CD4-positive, alpha-beta T cell (primary cell): ENCODE results near the gene TECPR1. TPM values are rescaled to one million over a fixed set of nuclear protein-coding genes. Genes with fewer than 3 reads are reported as not detected.

Experiments used
- ATAC-seq: fragments of 200-7000 bp; cut with Tn5 transposase; one replicate; pipeline ENCODE4 v1.10.0; 2022; ENCODE audit warnings: mild to moderate bottlenecking; ENCODE audit not compliant: poor library complexity
- CTCF ChIA-PET: fragments of 350-600 bp; sonication (Branson Sonifier 250); formaldehyde crosslinking; loops from one replicate; lab custom pipeline; 2021; ENCODE audit warnings: antibody characterized with exemption, inconsistent platforms; lab: Charles Lee
- POLR2A ChIA-PET: fragments of 350-600 bp; sonication (Branson Sonifier 250); formaldehyde crosslinking; loops from one replicate; lab custom pipeline; 2021; ENCODE audit warnings: antibody characterized with exemption, inconsistent platforms; lab: Charles Lee
- DNase-seq, 14 experiments: peaks; one replicate each; pipeline ENCODE4 v3.0.0-alpha.2; 2013 to 2020; ENCODE audit warnings: mixed read lengths in 2 of 14
- H3K27ac ChIP-seq, 2 donors: one replicate each; pipeline versions ENCODE4 v1.5.1 to v1.7.0; 2013; ENCODE audit warnings: low read length in 2 of 2, low read depth in 1 of 2, mild to moderate bottlenecking in 1 of 2
- H3K27me3 ChIP-seq, 2 experiments: 1 replicate in 1 of 2; 2 replicates in 1 of 2; pipeline versions ENCODE4 v1.6.1 to v1.7.0; 2013; ENCODE audit warnings: low read length in 2 of 2, control low read depth in 1 of 2, mild to moderate bottlenecking in 1 of 2, moderate library complexity in 1 of 2; ENCODE audit not compliant: insufficient read depth in 2 of 2, control insufficient read depth in 1 of 2
- H3K36me3 ChIP-seq: one replicate; pipeline ENCODE4 v1.6.1; 2013; ENCODE audit warnings: low read length, control low read depth; ENCODE audit not compliant: insufficient read depth
- H3K4me1 ChIP-seq: one replicate; pipeline ENCODE4 v1.6.1; 2013; ENCODE audit warnings: low read length, control low read depth; ENCODE audit not compliant: insufficient read depth
- H3K4me3 ChIP-seq: one replicate; pipeline ENCODE4 v1.5.1; 2013; ENCODE audit warnings: mild to moderate bottlenecking, low read length, moderate library complexity
- H3K9me3 ChIP-seq, 2 experiments: 1 replicate in 1 of 2; 2 replicates in 1 of 2; pipeline versions ENCODE4 v1.6.1 to v1.7.0; 2013; ENCODE audit warnings: low read length in 2 of 2, mild to moderate bottlenecking in 2 of 2, control low read depth in 1 of 2, moderate library complexity in 1 of 2; ENCODE audit not compliant: control insufficient read depth in 1 of 2, insufficient read depth in 1 of 2
- H3K27ac Mint-ChIP-seq: one replicate; pipeline ENCODE4 v1.8.0; 2020; ENCODE audit warnings: mixed read lengths
- H3K27me3 Mint-ChIP-seq: one replicate; pipeline ENCODE4 v1.8.0; 2021; ENCODE audit warnings: mixed read lengths
- H3K36me3 Mint-ChIP-seq: one replicate; pipeline ENCODE4 v1.8.0; 2021; ENCODE audit warnings: low read depth, mixed read lengths
- H3K4me1 Mint-ChIP-seq: one replicate; pipeline ENCODE4 v1.8.0; 2021; ENCODE audit warnings: low read depth, mixed read lengths
- H3K4me3 Mint-ChIP-seq: one replicate; pipeline ENCODE4 v1.8.0; 2020; ENCODE audit warnings: mild to moderate bottlenecking, mixed read lengths
- H3K9me3 Mint-ChIP-seq: one replicate; pipeline ENCODE4 v1.8.0; 2020; ENCODE audit warnings: mixed read lengths
- CTCF ChIP-seq: fragments of 200-600 bp; IDR thresholded peaks from one replicate; pipeline ENCODE4 v1.8.0; 2022; ENCODE audit warnings: antibody characterized with exemption, mild to moderate bottlenecking
- intact Hi-C, 2 experiments: fragments of 100-400 bp; cut with DNase I in 1 of 2; cut with micrococcal nuclease in 1 of 2; formaldehyde crosslinking; loops; one replicate each; pipeline versions ENCODE4 v1.15.1 to v1.9.0; 2023 to 2025; cut with DNase I, micrococcal nuclease
- total RNA-seq, 174 experiments: library from RNA in 2 of 174; stranded (reverse) in 2 of 174; gene quantifications; one replicate each; pipeline ENCODE4 v1.2.3 and lab custom pipeline; 2021 to 2026

The TECPR1 gene
- total RNA-seq, 2 experiments from 2014 or later: 85.9 to 90.4 TPM

- no peaks in the 10 kb centered on the region for H3K9me3 Mint-ChIP-seq
- no peak overlapping the region for H3K27ac ChIP-seq
- H3K4me3 ChIP-seq: no peak overlapping the region
- peaks cover 30% of the 10 kb centered on the region for H3K36me3 Mint-ChIP-seq
- CTCF ChIA-PET: interaction anchor here (0.6 to 2.4 kb wide), 16 partner anchors 9 to 477 kb away, joined by 3 to 39 read pairs (median 4); partner anchors contain the start of gene LMTK2
- no peaks in the 10 kb centered on the region for H3K9me3 ChIP-seq
- intact Hi-C loops: loop anchor here (1.0 kb wide), 2 partner anchors 63 to 148 kb away; partner anchors contain the start of gene LMTK2 (in 2 of the 2)
- H3K27me3 ChIP-seq: no peaks in the 10 kb centered on the region
- H3K27ac Mint-ChIP-seq: no peak overlapping the region
- H3K36me3 ChIP-seq: peaks cover 25% of the 10 kb centered on the region
- no peaks in the 10 kb centered on the region for H3K4me1 ChIP-seq
- no peak overlapping the region for H3K4me3 Mint-ChIP-seq
- ATAC-seq: no peak
- POLR2A ChIA-PET: interaction anchor here (0.7 to 2.0 kb wide), 3 partner anchors 33 to 148 kb away, joined by 3 to 8 read pairs (median 5); no protein-coding TSS in a partner anchor
- no peak for DNase-seq
- no peaks in the 10 kb centered on the region for H3K27me3 Mint-ChIP-seq
- H3K4me1 Mint-ChIP-seq: peaks cover 25% of the 10 kb centered on the region
- no peak for TF ChIP-seq CTCF
Measured at GRCh38 chr7:98168904-98169621, 83.0 kb downstream of the TECPR1 start.

- Mint-ChIP-seq H3K9me3 (no peaks in the 10 kb centered on the region), H3K4me3 (no peak overlapping the region), H3K4me1 (peaks cover 25% of the 10 kb centered on the region), H3K36me3 (peaks cover 30% of the 10 kb centered on the region), H3K27ac (peak overlapping the region; percentile 30), H3K27me3 (no peaks in the 10 kb centered on the region)
- Histone ChIP-seq H3K27ac (no peak overlapping the region), H3K36me3 (peaks cover 25% of the 10 kb centered on the region), H3K4me1 (no peaks in the 10 kb centered on the region), H3K27me3 (no peaks in the 10 kb centered on the region), H3K4me3 (no peak overlapping the region), H3K9me3 (no peaks in the 10 kb centered on the region)
- intact Hi-C loops: loop anchor here (1.0 kb wide), 2 partner anchors 62 to 147 kb away; partner anchors contain the start of gene LMTK2 (in 2 of the 2)
- ATAC-seq (peak; percentile 70), DNase-seq (peak; percentile 32 to 86 (median 56))
- ChIA-PET CTCF (interaction anchor here (0.6 to 2.4 kb wide), 17 partner anchors 10 to 478 kb away, joined by 3 to 39 read pairs (median 4); partner anchors contain the start of gene LMTK2), POLR2A (interaction anchor here (0.7 to 2.0 kb wide), 3 partner anchors 34 to 147 kb away, joined by 3 to 8 read pairs (median 5); no protein-coding TSS in a partner anchor)
- TF ChIP-seq CTCF: peak; percentile 78
Measured at GRCh38 chr7:98168181-98168903, 83.7 kb downstream of the TECPR1 start.

- Mint-ChIP-seq H3K27ac (peak overlapping the region; percentile 30), H3K27me3 (no peaks in the 10 kb centered on the region), H3K36me3 (peaks cover 28% of the 10 kb centered on the region), H3K4me3 (no peak overlapping the region), H3K4me1 (peaks cover 25% of the 10 kb centered on the region), H3K9me3 (no peaks in the 10 kb centered on the region)
- no peaks in the 10 kb centered on the region for H3K9me3 ChIP-seq
- no peak for ATAC-seq
- CTCF ChIA-PET: interaction anchor here (1.5 to 2.4 kb wide), 5 partner anchors 13 to 146 kb away, joined by 4 to 39 read pairs (median 4); partner anchors contain the start of gene LMTK2
- H3K4me3 ChIP-seq: no peak overlapping the region
- TF ChIP-seq CTCF: no peak
- DNase-seq: no peak
- H3K36me3 ChIP-seq: peaks cover 22% of the 10 kb centered on the region
- POLR2A ChIA-PET: interaction anchor here (1.5 to 2.0 kb wide), 2 partner anchors 35 to 146 kb away, joined by 5 to 8 read pairs; no protein-coding TSS in a partner anchor
- H3K4me1 ChIP-seq: no peaks in the 10 kb centered on the region
- H3K27ac ChIP-seq: no peak overlapping the region
- intact Hi-C loops: loop anchor here (1.0 kb wide), 2 partner anchors 61 to 146 kb away; partner anchors contain the start of gene LMTK2 (in 2 of the 2)
- H3K27me3 ChIP-seq: no peaks in the 10 kb centered on the region
Measured at GRCh38 chr7:98167653-98168052, 84.4 kb downstream of the TECPR1 start.
